H1 (cell line): ENCODE data around the gene BLOC1S4. TPM values are rescaled to one million over a fixed set of nuclear protein-coding genes. Genes with fewer than 3 reads are reported as not detected.

Experiments used
- CTCF ChIA-PET: fragments of 300-600 bp; sonication (Branson Sonifier 250); formaldehyde crosslinking; loops from one replicate; lab custom pipeline; 2021; ENCODE audit not compliant: partially characterized antibody; lab: Charles Lee
- POLR2A ChIA-PET: fragments of 300-600 bp; sonication (Branson Sonifier 250); formaldehyde crosslinking; loops from one replicate; lab custom pipeline; 2021; ENCODE audit warnings: inconsistent platforms; ENCODE audit not compliant: partially characterized antibody; lab: Charles Lee
- DNase-seq, 2 experiments: peaks; one replicate each; pipeline versions ENCODE4 v3.0.0 to v3.0.0-alpha.2; 2010 to 2022; ENCODE audit warnings: low spot score in 2 of 2, low read depth in 1 of 2, mixed read lengths in 1 of 2
- FAIRE-seq: peaks from 2 replicates; lab custom pipeline; 2011; peaks lifted over from hg19 to GRCh38; lab: Jason Lieb, UNC
- H2AFZ ChIP-seq: 2 replicates; pipeline ENCODE4 v1.8.1; 2012; ENCODE audit warnings: low read length, inconsistent platforms
- H2AK5ac ChIP-seq: 2 replicates; pipeline ENCODE4 v1.6.1; 2013; ENCODE audit warnings: low read depth, low read length
- H2BK120ac ChIP-seq: replicated peaks from 2 replicates; pipeline ENCODE3; 2013; ENCODE audit warnings: low read depth, low read length, inconsistent platforms
- H2BK12ac ChIP-seq: 2 replicates; pipeline ENCODE4 v1.6.1; 2013; ENCODE audit warnings: low read depth, low read length
- H2BK15ac ChIP-seq: 2 replicates; pipeline ENCODE4 v1.6.1; 2013; ENCODE audit warnings: low read length
- H2BK20ac ChIP-seq: 2 replicates; pipeline ENCODE4 v1.6.1; 2013; ENCODE audit warnings: low read length
- H2BK5ac ChIP-seq: 2 replicates; pipeline ENCODE4 v1.6.1; 2013; ENCODE audit warnings: low read depth, low read length
- H3K14ac ChIP-seq: 2 replicates; pipeline ENCODE4 v1.6.1; 2013; ENCODE audit warnings: inconsistent platforms; ENCODE audit not compliant: insufficient read length
- H3K18ac ChIP-seq: 2 replicates; pipeline ENCODE4 v1.6.1; 2013; ENCODE audit warnings: low read length; ENCODE audit errors: extremely low read depth
- H3K23ac ChIP-seq: 2 replicates; pipeline ENCODE4 v1.6.1; 2013; ENCODE audit warnings: inconsistent platforms; ENCODE audit not compliant: insufficient read length
- H3K23me2 ChIP-seq: 2 replicates; pipeline ENCODE4 v1.6.1; 2013; ENCODE audit warnings: low read depth, low read length
- H3K27ac ChIP-seq: 2 replicates; pipeline ENCODE4 v1.6.1; 2011; ENCODE audit warnings: low read depth, low read length, inconsistent platforms
- H3K27me3 ChIP-seq, 4 experiments: replicated peaks in 1 of 4; 1 replicate in 1 of 4; 2 replicates in 3 of 4; pipeline versions ENCODE4 v1.6.1 to v1.8.1; 2011 to 2013; ENCODE audit warnings: low read length in 3 of 4, mild to moderate bottlenecking in 3 of 4, inconsistent platforms in 2 of 4, mixed read lengths in 2 of 4, moderate library complexity in 1 of 4; ENCODE audit not compliant: control insufficient read depth in 3 of 4, insufficient read depth in 3 of 4; ENCODE audit errors: extremely low read depth in 1 of 4
- H3K36me3 ChIP-seq, 4 experiments: 2 replicates each; pipeline versions ENCODE4 v1.6.1 to v1.8.1; 2011 to 2013; ENCODE audit warnings: mild to moderate bottlenecking in 4 of 4, low read length in 3 of 4, moderate library complexity in 2 of 4, control low read depth in 1 of 4, inconsistent platforms in 1 of 4; ENCODE audit not compliant: insufficient read depth in 4 of 4, control insufficient read depth in 2 of 4
- H3K4ac ChIP-seq: replicated peaks from 2 replicates; pipeline ENCODE3; 2013; ENCODE audit warnings: low read length, low read depth, mixed read lengths, inconsistent platforms; ENCODE audit not compliant: insufficient read length
- H3K4me1 ChIP-seq, 4 experiments: replicated peaks in 1 of 4; 1 replicate in 1 of 4; 2 replicates in 3 of 4; pipeline versions ENCODE4 v1.6.1 to v1.8.1; 2011 to 2013; ENCODE audit warnings: low read length in 3 of 4, inconsistent platforms in 2 of 4, mixed read lengths in 1 of 4; ENCODE audit not compliant: insufficient read depth in 4 of 4, control insufficient read depth in 3 of 4
- H3K4me2 ChIP-seq, 2 experiments: 2 replicates each; pipeline versions ENCODE4 v1.6.1 to v1.8.1; 2011 to 2013; ENCODE audit warnings: low read depth in 2 of 2, low read length in 2 of 2, control low read depth in 1 of 2, inconsistent platforms in 1 of 2, mild to moderate bottlenecking in 1 of 2; ENCODE audit not compliant: insufficient read depth in 1 of 2
- H3K4me3 ChIP-seq, 4 experiments: fragments of 200-600, 300-600 bp in 1 of 4; sonication (generic), shearing (Covaris generic), sonication (Bioruptor Twin) in 1 of 4; 2 replicates each; pipeline versions ENCODE4 v1.5.1 to v1.8.1; 2011 to 2016; ENCODE audit warnings: low read length in 4 of 4, low read depth in 3 of 4, control low read depth in 2 of 4, inconsistent platforms in 2 of 4, mild to moderate bottlenecking in 2 of 4, mixed read lengths in 1 of 4, moderate library complexity in 1 of 4; ENCODE audit not compliant: insufficient read depth in 2 of 4; ENCODE audit errors: extremely low read depth in 1 of 4
- H3K56ac ChIP-seq: replicated peaks from 2 replicates; pipeline ENCODE3; 2013; ENCODE audit warnings: low read depth, mild to moderate bottlenecking, mixed read lengths, low read length, inconsistent platforms; ENCODE audit not compliant: insufficient read length
- H3K79me1 ChIP-seq: 2 replicates; pipeline ENCODE4 v1.6.1; 2013; ENCODE audit warnings: low read depth, low read length, control low read depth
- H3K79me2 ChIP-seq, 2 experiments: 2 replicates each; pipeline versions ENCODE4 v1.6.1 to v1.8.1; 2012 to 2013; ENCODE audit warnings: low read length in 2 of 2, mild to moderate bottlenecking in 2 of 2, inconsistent platforms in 1 of 2; ENCODE audit not compliant: insufficient read depth in 2 of 2, control insufficient read depth in 1 of 2
- H3K9ac ChIP-seq, 4 experiments: replicated peaks in 1 of 4; 1 replicate in 1 of 4; 2 replicates in 3 of 4; pipeline versions ENCODE4 v1.6.1 to v1.8.1; 2011 to 2013; ENCODE audit warnings: low read depth in 3 of 4, low read length in 3 of 4, control low read depth in 2 of 4, mild to moderate bottlenecking in 2 of 4, moderate library complexity in 2 of 4, inconsistent platforms in 1 of 4; ENCODE audit errors: extremely low read depth in 1 of 4
- H3K9me3 ChIP-seq, 2 experiments: 2 replicates each; pipeline versions ENCODE4 v1.6.1 to v1.8.1; 2012 to 2013; ENCODE audit warnings: mild to moderate bottlenecking in 2 of 2, moderate library complexity in 2 of 2, control low read depth in 1 of 2, inconsistent platforms in 1 of 2, low read depth in 1 of 2, low read length in 1 of 2, mixed read lengths in 1 of 2; ENCODE audit not compliant: insufficient read depth in 2 of 2
- H4K20me1 ChIP-seq, 2 experiments: replicated peaks in 1 of 2; 2 replicates each; pipeline versions ENCODE3 to v1.8.1; 2011 to 2013; ENCODE audit warnings: inconsistent platforms in 2 of 2, low read length in 2 of 2, mild to moderate bottlenecking in 1 of 2; ENCODE audit not compliant: insufficient read depth in 2 of 2, control insufficient read depth in 1 of 2
- H4K5ac ChIP-seq: 2 replicates; pipeline ENCODE4 v1.6.1; 2013; ENCODE audit warnings: low read length, low read depth, mixed read lengths, inconsistent platforms; ENCODE audit not compliant: insufficient read length
- H4K8ac ChIP-seq: 2 replicates; pipeline ENCODE4 v1.8.0; 2013; ENCODE audit warnings: mild to moderate bottlenecking, moderate library complexity, low read length, inconsistent platforms; ENCODE audit not compliant: insufficient read depth; ENCODE audit errors: extremely low read depth
- H4K91ac ChIP-seq: replicated peaks from 2 replicates; pipeline ENCODE3; 2013; ENCODE audit warnings: low read length, mixed read lengths, inconsistent platforms; ENCODE audit not compliant: insufficient read length
- BCL11A ChIP-seq, 2 experiments: IDR thresholded peaks; one replicate each; pipeline ENCODE4 v1.6.1; 2011; ENCODE audit warnings: low read depth in 2 of 2, low read length in 2 of 2, mild to moderate bottlenecking in 2 of 2
- BRCA1 ChIP-seq: IDR thresholded peaks from 2 replicates; pipeline ENCODE4 v1.6.1; 2012; ENCODE audit warnings: low read depth, low read length, improper control_type of control experiment
- CBX8 ChIP-seq: fragments of 300-800, 300-1000 bp; sonication (generic); IDR thresholded peaks from 2 replicates; pipeline ENCODE4 v1.7.1; 2016; ENCODE audit warnings: low read depth, low read length, borderline replicate concordance
- CHD1 ChIP-seq: IDR thresholded peaks from 2 replicates; pipeline ENCODE4 v1.6.1; 2012; ENCODE audit warnings: low read depth, low read length, improper control_type of control experiment
- FOSL1 ChIP-seq: IDR thresholded peaks from 2 replicates; pipeline ENCODE4 v1.6.1; 2011; ENCODE audit warnings: mild to moderate bottlenecking, low read depth, low read length, moderate library complexity; ENCODE audit not compliant: insufficient read depth
- GABPA ChIP-seq: IDR thresholded peaks from 2 replicates; pipeline ENCODE4 v1.6.1; 2011; ENCODE audit warnings: mild to moderate bottlenecking, low read length, moderate library complexity, borderline replicate concordance; ENCODE audit not compliant: insufficient read depth
- JUND ChIP-seq: IDR thresholded peaks from 2 replicates; pipeline ENCODE4 v1.6.1; 2011; ENCODE audit warnings: mild to moderate bottlenecking, improper control_type of control experiment, low read length
- POLR2A ChIP-seq, 2 experiments: IDR thresholded peaks; 1 replicate in 1 of 2; 2 replicates in 1 of 2; pipeline ENCODE4 v1.6.1; 2011; ENCODE audit warnings: low read depth in 2 of 2, low read length in 2 of 2, mild to moderate bottlenecking in 2 of 2; ENCODE audit errors: control extremely low read depth in 1 of 2
- RFX5 ChIP-seq: IDR thresholded peaks from 2 replicates; pipeline ENCODE4 v1.6.1; 2011; ENCODE audit warnings: low read depth, low read length, improper control_type of control experiment, borderline replicate concordance
- RXRA ChIP-seq: IDR thresholded peaks from 2 replicates; pipeline ENCODE4 v1.6.1; 2011; ENCODE audit warnings: low read depth, mild to moderate bottlenecking, low read length, moderate library complexity; ENCODE audit not compliant: insufficient read depth
- SIX5 ChIP-seq: IDR thresholded peaks from 2 replicates; pipeline ENCODE4 v1.6.1; 2011; ENCODE audit warnings: mild to moderate bottlenecking, low read depth, low read length
- SP4 ChIP-seq: IDR thresholded peaks from 2 replicates; pipeline ENCODE4 v1.6.1; 2012; ENCODE audit warnings: low read length, inconsistent platforms
- SRF ChIP-seq: IDR thresholded peaks from 2 replicates; pipeline ENCODE4 v1.6.1; 2011; ENCODE audit warnings: mild to moderate bottlenecking, low read depth, low read length, moderate library complexity
- TAF1 ChIP-seq: IDR thresholded peaks from 2 replicates; pipeline ENCODE4 v1.6.1; 2011; ENCODE audit warnings: mild to moderate bottlenecking, low read depth, low read length
- WGBS, 2 experiments: shearing (Covaris generic) in 1 of 2; methylation state at CpG; one replicate each; pipeline versions ENCODE4 v1.1.6 to v1.1.7; 2013 to 2015; ENCODE audit warnings: low lambda C conversion rate in 2 of 2, mixed read lengths in 2 of 2, inconsistent platforms in 1 of 2, low coverage in 1 of 2, missing lambda C conversion rate in 1 of 2; ENCODE audit not compliant: insufficient replicate concordance in 2 of 2, insufficient coverage in 1 of 2, insufficient read length in 1 of 2; ENCODE audit errors: extremely low coverage in 1 of 2, missing lambda C conversion rate in 1 of 2; 5-methylcytosine and 5-hydroxymethylcytosine counted together
- polyA plus RNA-seq, 7 experiments: library from polyadenylated mRNA; depleted of rRNA in 3 of 7; stranded (reverse) in 5 of 7; unstranded in 2 of 7; fragments of >200 nt in 5 of 7; fragments of 200-250 nt in 2 of 7; gene quantifications; 1 replicate in 5 of 7; 2 replicates in 1 of 7; 4 replicates in 1 of 7; pipeline versions ENCODE4 v1.2.1 to v1.2.3, GENCODE V29; 2011 to 2013; ENCODE audit warnings: missing spikeins in 2 of 7, mixed read lengths in 2 of 7
- total RNA-seq: library from RNA; stranded (reverse); fragmentation: NEBNext Ultra II Directional; extraction: Animal tissue kit (Norgen Biotek cat#: 25700); gene quantifications from 2 replicates; pipeline ENCODE4 v1.2.1, GENCODE V29; 2021
- TF ChIP-seq, protein P1 (sequence below): IDR thresholded peaks from 2 replicates; pipeline ENCODE4 v1.6.1; 2012; ENCODE audit warnings: low read length, inconsistent platforms

The BLOC1S4 gene
- total and polyA plus RNA-seq, 2 of the 8 experiments (the other 6 are each of a cell fraction or from before 2014, with no cell fraction given): 19.1 to 27.8 TPM

DNA sequence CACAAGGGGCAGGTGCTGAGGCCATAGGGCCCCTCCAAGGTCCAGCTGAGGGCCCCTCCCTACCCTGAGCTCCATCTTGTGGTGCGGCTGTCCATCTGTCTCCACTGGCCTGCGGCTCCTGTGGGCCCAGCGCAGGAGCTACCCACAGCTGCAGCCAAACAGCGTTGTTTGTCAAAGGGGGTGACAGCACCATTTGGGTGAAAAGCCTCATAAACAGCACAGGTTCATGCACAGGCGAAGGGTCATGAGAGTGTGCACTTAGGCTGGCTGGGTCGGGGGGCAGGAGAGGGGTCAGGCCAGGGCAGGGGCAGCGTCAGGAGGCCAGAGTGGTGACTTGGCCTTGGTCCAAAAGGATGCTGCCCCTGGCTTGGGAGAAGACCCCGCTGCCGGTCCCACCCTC is 32.3 kb downstream of the BLOC1S4 start:
- FAIRE-seq (no peak), DNase-seq (no peak)
- Histone ChIP-seq H3K27ac (no peak overlapping the region), H3K56ac (no peak overlapping the region), H2BK5ac (no peak overlapping the region), H3K9me3 (no peaks in the 10 kb centered on the region), H3K4me2 (no peak overlapping the region), H4K91ac (no peak overlapping the region), H3K23ac (no peak overlapping the region), H3K36me3 (no peaks in the 10 kb centered on the region), H2BK12ac (no peak overlapping the region), H4K5ac (no peak overlapping the region), H3K4me3 (no peak overlapping the region), H2BK20ac (no peak overlapping the region), H3K79me1 (no peaks in the 10 kb centered on the region), H3K18ac (no peak overlapping the region), H3K14ac (no peak overlapping the region), H3K23me2 (no peaks in the 10 kb centered on the region), H3K9ac (no peak overlapping the region), H4K8ac (no peak overlapping the region), H2BK120ac (no peak overlapping the region), H2BK15ac (no peak overlapping the region), H4K20me1 (no peaks in the 10 kb centered on the region), H2AFZ (no peak overlapping the region), H3K79me2 (no peaks in the 10 kb centered on the region), H2AK5ac (no peak overlapping the region), H3K4ac (no peak overlapping the region), H3K4me1 (peaks cover 0 to 6% (median 0%) of the 10 kb centered on the region in 4 experiments; a peak in 2 of 7 replicates), H3K27me3 (no peaks in the 10 kb centered on the region)
- ChIA-PET CTCF (no interaction called here), POLR2A (no interaction called here)
- WGBS, 2 experiments: 87% methylated on average over 9 of the region's 9 CpGs; no CpG with 5 or more reads in 1 of the 2 experiments
- TF ChIP-seq GABPA (no peak), BRCA1 (no peak), RXRA (no peak), TAF1 (no peak), BCL11A (IDR thresholded peaks at IDR 0.05; ENCODE audit: low read depth in 2 of 2, low read length in 2 of 2) (no peak), SP4 (no peak), FOSL1 (no peak), CHD1 (no peak), SIX5 (no peak), JUND (no peak), POLR2A (IDR thresholded peaks at IDR 0.05; ENCODE audit: control extremely low read depth in 1 of 2, low read depth in 2 of 2, low read length in 2 of 2) (no peak), SRF (no peak), RFX5 (no peak), CBX8 (no peak)
- TF ChIP-seq, protein P1, sequence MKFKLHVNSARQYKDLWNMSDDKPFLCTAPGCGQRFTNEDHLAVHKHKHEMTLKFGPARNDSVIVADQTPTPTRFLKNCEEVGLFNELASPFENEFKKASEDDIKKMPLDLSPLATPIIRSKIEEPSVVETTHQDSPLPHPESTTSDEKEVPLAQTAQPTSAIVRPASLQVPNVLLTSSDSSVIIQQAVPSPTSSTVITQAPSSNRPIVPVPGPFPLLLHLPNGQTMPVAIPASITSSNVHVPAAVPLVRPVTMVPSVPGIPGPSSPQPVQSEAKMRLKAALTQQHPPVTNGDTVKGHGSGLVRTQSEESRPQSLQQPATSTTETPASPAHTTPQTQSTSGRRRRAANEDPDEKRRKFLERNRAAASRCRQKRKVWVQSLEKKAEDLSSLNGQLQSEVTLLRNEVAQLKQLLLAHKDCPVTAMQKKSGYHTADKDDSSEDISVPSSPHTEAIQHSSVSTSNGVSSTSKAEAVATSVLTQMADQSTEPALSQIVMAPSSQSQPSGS: no peak
